Measurements from ENCODE around the gene PDGFB.
"Not testable (repeated sequence)": the region's sequence is repeated elsewhere in the genome, so short reads cannot be mapped to it uniquely, and the experiment has no call there.

The PDGFB gene

DNA sequence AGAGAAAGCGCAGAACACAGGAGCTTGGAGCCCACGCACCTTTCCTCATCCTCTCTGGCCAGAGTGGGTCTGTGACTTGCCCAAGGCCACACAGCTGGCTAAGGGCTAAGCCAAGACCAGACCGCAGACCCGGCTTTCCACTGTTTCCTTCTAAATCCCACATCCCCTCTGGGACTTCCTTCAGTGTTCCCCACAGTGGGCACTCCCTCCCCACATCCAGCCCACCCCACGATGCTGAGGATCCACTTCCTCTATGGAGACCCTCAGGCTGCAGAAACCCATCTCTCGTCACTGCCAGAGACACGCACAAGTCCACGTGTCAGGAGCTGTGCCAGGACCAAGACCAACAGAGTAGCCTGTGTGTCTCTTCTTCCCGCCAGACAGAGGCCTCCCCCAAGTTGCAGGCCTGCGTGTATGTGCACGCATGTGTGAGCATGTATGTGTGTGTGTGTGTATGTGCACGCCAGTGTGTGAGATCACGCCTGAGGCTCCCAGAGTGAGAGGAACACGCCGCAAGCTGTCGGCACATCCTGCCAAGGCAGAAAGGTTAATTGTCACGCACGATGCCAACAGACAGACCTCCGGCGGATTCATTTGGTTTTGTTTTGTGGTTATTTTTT lies 21.6 kb downstream of the PDGFB start:
- DNase-seq, result no peak

DNA sequence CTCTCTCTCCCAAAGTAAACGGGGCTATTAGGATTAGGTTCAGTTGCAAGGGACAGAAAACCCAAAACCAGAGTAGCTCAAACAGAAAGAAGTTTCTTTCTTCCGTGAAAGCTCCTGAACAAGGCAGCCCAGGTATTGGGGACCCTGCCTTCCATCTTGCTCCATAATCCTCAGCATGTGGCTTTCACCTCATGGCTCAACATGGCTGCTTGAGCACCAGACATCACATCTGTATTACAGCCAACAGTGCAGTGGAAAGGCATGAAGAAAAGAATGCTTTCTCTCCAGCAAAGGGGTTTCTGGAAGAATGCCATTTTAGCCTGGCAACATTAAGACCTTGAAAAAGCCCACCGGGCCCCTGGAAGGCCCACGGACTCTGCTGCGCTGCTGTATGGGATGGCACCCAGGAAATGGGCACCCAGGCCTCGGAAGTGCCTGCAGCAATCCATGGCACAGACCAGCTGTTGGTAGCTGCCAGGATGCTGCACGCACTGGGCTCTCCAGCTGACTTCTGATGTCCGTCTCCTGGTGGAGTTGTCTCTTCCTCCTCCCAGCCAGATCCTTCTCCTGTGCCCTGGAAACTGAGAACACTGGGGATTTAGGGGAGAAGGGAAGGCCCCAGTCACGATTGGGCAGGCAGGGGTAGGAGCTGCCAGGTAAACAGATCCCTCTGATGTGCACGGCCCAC lies 22.6 kb downstream of the PDGFB start:
- no peak for DNase-seq

DNA sequence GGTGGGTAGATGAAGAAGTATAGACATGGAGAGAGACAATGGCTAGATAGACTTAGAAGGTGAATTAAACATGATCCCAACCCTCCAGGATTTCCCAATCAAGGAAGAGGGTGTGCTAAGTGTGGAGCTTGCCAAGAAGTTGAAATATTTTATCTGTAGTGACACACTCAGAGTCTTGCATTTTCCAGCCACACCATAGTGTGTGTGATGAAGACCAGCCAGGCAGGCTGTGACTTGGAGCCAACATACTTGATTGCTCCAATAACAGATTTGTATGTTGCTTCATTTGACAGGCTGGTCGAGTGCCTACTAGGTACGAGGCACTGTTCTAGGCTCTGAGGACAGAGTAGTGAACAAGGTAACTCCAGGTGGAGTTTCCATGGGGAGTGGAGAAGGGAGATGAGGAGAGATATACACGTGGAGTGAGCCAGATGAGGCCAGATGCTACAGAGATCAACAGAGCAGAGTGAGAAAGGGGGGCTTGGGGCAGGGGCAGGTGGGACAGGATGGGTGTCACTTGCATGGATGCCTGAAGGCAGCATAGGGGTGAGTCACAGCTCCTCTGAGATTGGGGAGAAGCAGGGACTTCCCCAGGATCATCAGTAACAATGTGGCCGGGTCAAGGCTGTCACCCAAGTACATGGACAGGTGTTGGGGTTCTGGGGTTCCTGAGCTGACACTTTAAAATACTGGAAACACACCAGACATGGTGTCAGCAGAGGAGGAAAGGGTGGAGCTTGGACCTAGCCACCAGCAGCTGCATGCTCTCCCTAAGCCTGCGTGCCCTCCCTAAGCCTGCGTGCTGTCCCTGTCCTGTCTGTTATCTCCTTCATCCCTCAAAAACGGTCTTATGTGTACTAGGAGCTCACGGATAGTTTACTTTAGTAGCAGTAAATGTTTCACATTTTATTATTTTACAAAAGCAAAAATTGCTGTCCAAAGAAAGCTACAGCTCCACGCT lies 23.6 kb downstream of the PDGFB start:
- no peak for DNase-seq

DNA sequence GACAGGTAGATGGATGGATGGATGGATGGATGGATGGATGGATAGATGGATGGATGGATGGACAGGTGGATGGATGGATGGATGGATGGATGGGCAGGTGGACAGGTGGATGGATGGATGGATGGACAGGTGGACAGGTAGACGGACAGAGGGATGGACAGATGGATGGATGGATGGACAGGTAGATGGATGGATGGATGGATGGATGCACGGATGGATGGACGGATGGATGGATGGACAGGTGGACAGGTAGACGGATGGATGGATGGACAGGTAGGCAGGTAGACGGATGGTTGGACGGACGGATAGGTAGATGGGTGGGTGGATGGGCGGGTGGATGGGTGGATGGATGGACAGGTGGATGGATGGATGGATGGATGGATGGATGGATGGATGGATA lies 24.3 kb downstream of the PDGFB start:
- no peak for DNase-seq

DNA sequence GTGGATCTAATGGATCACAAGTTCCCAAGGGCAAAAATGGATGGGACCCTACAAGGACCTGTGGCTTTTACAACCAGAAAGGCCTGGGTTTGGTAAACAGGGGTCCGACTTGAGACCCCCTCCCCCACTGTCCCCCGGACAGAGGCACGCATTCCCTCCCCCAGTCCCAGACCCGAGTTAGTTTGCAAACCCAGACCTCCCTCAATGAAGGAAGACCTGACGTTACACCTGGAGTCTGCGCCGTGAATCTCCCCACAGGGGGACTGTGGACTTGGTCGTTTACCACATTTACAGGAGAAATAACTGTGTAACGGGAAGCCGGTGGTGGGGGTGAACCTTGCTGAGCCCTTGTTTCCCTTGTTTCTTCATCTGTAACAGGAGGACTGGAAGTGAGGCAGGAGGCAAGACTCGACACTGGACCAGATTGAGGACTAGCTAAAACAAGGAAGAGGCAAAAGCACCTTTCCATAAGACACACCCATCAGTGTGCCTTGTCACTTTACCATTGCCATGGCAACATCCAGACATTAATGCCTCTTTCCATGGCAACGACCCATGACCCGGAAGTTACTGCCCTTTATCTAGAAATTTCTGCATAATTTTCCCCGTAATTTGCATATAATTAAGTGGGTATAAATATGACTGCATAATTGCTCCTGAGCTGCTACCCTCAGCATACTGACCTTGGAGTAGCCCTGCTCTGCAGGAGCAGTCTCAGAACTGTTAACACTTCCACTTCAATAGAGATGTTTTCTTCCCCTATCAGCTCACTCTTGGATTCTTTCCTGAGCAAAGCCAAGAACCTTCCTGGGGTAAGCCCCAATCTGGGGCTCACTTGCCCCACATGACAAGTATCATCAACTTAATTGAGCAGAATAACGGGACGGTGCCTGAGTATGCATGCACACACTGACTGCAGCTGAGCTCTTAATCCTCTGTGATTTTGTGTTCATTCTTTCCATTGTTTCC lies 25.4 kb downstream of the PDGFB start:
- no peak for DNase-seq

DNA sequence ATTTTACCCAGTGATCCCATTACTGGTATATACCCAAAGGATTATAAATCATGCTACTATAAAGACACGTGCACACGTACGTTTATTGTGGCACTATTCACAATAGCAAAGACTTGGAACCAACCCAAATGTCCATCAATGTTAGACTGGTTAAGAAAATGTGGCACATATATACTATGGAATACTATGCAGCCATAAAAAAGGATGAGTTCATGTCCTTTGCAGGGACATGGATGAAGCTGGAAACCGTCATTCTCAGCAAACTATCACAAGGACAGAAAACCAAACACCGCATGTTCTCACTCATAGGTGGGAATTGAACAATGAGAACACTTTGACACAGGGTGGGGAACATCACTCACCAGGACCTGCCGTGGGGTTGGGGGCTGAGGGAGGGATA lies 26.4 kb downstream of the PDGFB start:
- DNase-seq, result not testable (repeated sequence)

DNA sequence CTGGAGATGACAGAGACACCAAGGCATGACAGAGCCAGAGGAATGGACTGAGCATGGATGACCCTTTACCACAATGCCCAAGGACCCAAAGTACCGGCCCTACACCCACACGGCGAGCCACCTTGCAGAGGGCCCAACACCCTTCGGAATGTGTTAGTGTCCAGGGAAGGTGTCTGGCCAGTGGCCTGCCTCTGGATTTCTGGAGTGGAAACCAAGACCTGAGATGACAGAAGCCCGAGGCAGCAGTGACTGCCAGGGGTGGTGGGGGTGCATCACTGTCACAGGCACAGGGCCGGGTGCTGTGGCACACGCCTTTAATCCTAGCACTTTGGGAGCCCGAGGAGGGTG lies 28.7 kb downstream of the PDGFB start:
- DNase-seq, result no peak

DNA sequence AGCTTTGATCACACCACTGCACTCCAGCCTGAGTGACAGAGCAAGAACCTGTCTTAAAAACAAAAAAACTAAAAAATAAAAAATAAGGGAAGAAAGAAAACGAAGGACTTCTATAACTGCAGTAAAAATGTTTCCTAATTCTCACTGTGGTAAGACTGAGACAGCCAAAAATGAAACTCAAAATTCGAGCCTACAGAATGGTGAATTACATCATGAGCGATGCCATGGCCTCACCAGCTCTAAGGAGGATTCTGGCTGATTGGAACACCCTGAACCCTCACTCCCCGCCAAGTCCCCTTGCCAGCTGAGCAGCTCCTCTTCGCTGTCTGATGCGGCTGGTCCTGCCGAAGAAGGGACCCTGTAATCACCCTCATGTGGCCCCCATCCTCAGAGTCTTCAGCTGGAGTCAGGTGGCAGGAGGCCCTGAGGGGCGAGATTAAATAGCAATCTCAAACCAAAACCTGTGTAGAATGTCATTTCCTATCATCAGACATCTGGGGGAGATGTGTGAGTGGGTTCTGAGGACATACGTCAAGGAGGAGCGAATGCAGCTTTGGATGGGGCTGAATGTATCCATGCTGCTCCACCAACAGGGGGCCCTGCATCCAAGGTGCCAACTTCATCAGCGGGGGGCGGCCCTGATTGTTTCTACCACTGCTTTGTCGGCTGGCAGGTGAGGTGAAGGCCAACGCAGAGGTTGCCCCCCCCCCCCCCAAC lies 29.2 kb downstream of the PDGFB start:
- no peak for DNase-seq

DNA sequence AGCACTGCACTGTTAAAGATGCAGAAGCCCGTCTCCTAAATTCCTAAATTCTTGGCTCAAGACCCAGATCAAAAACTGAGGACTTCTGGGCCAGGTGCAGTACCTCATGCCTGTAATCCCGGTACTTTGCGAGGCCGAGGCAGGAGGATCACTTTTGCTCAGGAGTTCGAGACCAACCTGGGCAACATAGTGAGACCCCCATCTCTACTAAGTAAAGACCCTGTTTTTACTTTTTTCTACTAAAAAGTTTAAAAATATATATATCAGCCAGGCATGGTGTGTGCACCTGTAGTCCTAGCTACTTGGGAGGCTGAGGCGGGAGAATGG lies 29.7 kb downstream of the PDGFB start:
- no peak for DNase-seq

DNA sequence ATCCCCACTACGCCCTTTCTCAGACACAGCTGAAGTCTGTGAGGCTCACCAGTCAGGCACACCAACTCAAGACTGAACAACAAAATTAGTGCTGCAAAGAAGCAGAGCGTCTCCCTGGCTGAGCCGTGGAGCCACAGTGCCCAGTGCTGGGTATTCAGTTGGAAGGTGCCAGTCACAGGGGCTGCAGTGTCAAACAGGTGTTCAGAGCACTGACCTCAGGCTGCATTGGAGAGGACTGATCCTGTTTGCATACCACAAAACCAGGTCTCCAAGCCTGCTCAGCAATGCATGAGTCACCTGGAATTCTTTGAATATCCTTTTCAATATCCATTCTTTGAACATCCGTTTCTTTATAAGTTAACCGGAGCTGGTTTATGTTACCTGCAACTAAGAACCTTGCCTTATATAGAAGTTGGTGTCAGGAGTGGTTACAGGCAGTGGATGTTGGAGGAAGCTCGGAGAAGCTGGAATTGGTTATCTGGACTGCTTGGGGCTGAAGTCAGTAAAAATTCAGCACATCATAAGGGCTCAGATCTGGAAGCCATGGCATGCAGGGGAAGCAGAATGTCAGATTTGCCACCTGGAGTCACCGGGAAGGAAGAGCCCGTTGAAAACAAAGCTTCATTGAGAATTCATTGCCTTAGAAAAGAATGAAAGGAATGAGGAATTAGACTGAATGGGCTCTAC lies 30.3 kb downstream of the PDGFB start:
- DNase-seq, result no peak

DNA sequence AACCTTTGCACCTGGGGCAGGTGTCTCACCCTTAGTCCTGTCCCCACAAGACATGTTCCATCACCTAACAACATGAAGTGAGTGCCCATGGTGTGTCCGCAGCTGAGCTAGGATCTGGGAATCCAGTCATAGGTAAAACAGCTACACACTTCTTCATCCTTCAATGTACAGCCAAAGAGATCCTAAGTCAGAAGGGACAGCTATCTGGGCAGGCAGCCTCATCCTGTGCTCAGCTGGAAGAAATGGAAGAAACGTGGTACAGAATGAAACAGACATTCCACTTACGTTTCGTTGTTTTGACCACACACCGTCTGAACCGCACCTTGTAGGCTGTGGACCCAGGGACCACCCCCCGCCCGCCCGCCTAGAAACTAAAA lies 30.8 kb downstream of the PDGFB start:
- no peak for DNase-seq

DNA sequence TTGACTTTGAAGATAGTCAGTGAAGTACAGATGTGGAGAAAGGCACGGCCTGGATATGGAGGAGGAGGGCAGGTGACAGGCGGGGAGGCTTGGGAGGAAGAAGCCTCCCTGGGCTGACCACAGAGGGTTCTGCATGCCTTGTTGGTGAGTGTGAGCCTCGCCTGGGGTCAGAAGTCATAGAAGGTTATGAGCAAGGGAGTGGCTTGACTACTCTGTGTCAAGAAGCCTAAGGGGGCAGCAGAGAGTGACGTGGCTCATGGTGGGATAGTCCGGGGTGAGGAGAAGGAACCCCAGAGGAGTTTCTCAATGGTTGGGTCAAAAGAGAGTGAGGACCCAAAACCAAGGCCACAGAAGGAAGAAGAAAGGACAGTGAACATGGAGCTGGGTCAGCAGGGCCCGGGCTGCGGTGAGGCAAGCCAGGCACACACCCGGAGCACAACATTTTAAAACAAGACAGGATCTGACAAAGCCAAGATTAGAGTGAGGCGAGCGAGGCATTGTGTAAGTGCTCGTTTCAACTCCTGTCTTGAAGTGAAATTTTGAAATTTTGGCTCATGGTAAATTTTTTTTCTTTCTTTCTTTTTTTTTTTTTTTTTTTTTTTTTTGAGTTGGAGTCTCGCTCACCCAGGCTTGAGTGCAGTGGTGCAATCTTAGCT lies 31.9 kb downstream of the PDGFB start:
- no peak for DNase-seq

DNA sequence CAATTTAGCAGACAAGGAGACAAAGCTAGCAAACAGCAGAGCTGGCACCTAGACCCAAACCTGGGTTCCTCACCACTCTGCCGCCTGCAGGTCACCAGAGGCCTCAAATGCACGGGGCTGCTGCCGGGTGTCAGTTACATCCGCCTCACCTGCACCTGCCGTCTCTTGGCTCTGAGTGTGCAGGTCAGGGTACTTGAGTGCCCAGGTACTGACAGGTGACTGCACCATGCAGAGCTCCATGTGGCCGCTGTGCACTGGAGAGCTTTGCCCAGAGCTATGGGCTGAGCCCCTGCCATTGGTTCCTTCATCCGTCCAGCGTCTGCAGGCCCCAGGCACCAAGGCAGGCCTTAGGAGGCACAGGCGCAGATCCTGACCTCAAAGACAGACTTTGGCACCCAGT lies 35.0 kb downstream of the PDGFB start:
- no peak for DNase-seq

DNA sequence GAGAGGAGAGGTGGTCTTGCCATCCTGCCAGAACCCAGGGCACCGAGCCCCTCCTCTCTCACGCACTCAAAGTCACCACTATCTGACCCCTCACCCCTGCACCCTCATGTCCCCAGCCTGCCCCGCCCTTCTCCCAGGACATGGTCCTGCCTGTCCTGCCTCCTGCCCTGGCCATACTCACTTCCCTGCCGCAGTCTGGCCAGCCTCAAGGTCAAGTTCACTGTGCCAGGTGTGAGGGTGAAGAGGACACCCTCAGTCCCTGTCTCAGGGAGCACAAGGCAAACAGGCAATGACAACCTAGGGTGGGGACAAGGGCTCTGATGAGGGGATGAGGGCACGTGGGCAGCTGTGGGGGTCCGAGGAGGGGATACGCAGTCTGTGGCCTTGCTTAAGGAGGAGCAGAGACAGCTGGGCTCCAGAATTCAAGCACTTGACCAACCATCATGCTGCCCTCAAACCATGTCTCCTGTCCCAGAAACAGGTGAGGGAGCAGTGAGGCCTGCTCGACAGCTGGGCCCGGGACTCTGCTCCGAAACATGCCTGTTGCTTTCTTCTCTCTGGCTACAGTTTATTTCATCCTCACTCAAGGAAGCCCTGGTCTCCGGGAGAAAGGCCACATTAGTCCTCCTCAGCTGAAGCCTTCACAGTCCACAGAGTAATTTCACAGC lies 36.6 kb downstream of the PDGFB start:
- DNase-seq, result no peak

DNA sequence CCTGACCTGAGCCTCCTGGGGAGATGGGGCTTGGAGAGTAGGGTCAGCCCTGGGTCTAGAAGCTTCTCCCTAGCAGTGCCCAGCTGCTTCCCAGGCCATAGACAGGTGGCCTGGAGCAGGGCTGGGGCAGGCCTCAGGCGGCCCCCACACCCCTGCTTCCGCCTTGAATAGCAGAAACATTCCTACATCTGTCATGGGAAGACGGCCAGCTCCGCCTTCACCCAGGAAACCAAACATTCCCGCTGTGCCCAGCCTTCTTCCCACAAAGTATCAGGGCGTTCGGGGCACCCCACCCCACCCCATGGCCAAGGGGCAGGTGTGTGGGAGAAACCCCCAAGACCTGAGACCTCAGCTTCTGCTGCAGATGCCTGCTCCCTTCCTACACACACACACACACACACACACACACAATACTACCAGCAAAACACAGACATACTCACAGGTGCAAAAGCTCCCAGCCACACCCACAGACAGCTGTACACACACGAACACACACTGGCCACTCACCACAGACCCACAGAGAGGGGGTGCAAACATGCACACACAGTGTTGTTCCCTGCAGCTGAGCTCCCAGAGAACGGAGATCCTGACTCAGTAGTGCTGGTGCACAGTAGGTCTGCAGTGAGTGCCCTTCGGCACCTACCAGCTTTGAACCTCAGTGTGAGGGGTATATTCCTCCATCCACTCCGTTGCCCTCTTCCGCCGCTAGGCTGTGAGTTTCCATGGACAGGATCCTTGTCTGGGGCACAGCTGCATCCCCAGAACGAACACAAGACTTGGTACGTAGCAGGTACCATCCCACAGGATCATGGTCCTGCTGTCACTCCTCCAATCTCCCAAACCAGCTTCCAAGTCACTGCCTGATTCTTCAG lies 37.4 kb downstream of the PDGFB start:
- no peak for DNase-seq

DNA sequence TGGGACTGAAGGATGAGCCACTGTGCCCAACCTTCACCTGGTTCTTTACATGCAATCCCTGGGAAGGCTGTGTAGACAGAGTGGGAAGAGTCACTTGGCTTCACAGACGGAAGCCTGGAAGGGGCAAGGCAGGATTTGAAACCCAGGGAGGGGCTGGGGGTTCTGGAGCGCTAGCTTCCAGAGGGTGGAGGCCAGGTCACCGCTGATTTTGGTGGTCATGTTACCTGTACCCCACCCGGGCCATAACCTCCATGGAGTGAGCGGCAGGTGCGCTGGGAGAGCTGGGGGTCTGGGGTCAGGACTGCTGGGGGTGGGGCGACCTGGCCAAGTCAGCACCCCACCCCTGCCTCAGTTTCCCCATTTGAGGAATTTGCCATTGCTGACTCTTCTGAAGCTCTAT lies 38.3 kb downstream of the PDGFB start:
- DNase-seq, result no peak

DNA sequence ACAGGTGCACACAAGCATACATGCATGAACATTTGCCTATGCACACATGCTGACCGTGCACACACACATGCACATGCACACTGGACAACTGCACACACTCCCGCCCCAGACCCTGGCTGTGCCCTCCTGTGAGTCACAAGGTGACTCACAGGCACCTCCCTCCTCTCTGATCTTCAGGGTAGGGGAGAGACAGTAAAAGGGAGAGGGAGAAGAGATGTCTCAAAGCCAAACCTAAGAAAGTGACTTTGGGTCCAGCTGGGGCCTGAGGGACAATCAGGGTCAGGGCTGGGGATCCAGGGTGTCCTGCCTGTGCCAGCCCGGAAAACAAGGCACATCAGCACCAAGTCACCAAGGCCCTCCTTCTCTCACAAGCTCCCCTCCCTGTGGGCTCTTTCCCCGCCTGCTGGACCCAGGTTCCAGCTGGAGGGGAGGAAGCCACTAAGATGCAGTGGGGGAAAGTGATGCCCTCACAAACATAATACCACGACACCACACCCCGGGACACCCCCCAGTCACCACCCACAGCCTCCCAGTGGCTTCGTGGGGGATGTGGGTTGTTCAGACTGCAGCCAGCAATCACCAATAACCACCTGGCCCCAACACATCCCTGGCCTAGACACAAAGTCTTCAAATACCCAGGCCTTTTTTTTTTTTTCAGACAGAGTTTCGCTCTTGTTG lies 39.3 kb downstream of the PDGFB start:
- DNase-seq, result no peak

DNA sequence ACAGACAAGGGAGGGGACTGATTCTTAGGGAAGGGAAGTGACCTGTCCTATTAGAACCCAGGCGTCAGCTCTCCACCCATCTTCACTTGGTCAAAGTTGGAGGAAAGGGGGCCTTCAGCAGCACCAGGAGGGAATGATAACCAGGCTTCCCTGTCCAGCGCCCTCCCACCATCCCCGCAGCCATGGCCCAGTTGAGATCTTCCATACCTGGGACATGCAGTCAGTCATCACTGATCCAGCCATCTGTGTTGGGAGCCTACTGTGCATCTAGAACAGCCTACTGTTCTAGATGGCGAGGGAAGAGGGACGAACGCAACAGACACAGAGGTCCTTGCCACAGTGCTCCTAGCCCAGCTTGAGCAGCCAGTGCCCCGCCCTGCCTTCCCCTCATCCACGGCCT lies 40.6 kb downstream of the PDGFB start:
- no peak for DNase-seq

DNA sequence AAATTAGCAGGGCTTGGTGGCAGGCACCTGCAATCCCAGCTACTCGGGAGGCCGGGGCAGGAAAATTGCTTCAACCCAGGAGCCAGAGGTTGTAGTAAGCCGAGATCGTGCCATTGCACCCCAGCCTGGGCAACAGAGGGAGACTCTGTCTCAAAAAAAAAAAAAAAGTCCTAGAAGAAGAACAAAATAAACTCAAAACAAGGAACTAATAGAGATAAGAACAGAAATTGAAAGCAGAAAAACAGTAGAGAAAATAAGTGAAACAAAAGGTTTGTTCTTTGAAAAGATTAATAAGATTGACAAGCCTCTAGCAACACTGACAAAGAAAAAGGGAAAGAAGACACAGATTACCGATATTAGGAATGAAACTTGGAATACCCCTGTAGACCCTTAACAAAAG lies 47.2 kb downstream of the PDGFB start:
- DNase-seq, result no peak

Data from activated T-cell treated with anti-CD3 and anti-CD28 coated beads for 4 hours (primary cell).